HepG2 (cell line): Measurements from ENCODE around the gene COLQ. TPM values are rescaled to one million over a fixed set of nuclear protein-coding genes. Genes with fewer than 3 reads are reported as not detected.

ENCODE experiments used
- ATAC-seq: fragments of 200-7000 bp; cut with Tn5 transposase; 3 replicates; pipeline ENCODE4 v1.9.1; 2020; ENCODE audit warnings: mild to moderate bottlenecking, moderate library complexity
- BruUV-seq: library from RNA; stranded (reverse); fragments of 400-500 nt; replicated peaks from 2 replicates; lab custom pipeline; 2021; lab: Mats Ljungman, UMichigan
- CTCF ChIA-PET: fragments of 300-600 bp; formaldehyde crosslinking; extraction: SDS; loops from one replicate; lab custom pipeline; 2021; ENCODE audit warnings: low total read pairs, inconsistent platforms, low intra/inter-chr PET ratio; lab: Yijun Ruan, JAX
- POLR2A ChIA-PET: fragments of 350-600 bp; sonication (Branson Sonifier 250); formaldehyde crosslinking; loops from one replicate; lab custom pipeline; 2020; ENCODE audit warnings: antibody characterized with exemption, inconsistent platforms; lab: Yijun Ruan, JAX
- DNase-seq: peaks from one replicate; pipeline ENCODE4 v3.0.0-alpha.2; 2015; ENCODE audit warnings: low spot score
- FAIRE-seq: peaks from 3 replicates; lab custom pipeline; 2011; peaks lifted over from hg19 to GRCh38; lab: Jason Lieb, UNC
- H2AFZ ChIP-seq: one replicate; pipeline ENCODE4 v1.6.1; 2011; ENCODE audit warnings: low read length, inconsistent platforms
- H3K27ac ChIP-seq: fragments of 300-600 bp; 3 replicates; pipeline ENCODE4 v1.8.0; 2011; ENCODE audit warnings: mixed run types, mild to moderate bottlenecking, mixed read lengths, low read length, inconsistent platforms; ENCODE audit not compliant: insufficient read depth; ENCODE audit errors: extremely low read length
- H3K27me3 ChIP-seq, 2 experiments: fragments of 200-600 bp in 1 of 2; 2 replicates in 1 of 2; 3 replicates in 1 of 2; pipeline versions ENCODE4 v1.6.0 to v1.8.0; 2011; ENCODE audit warnings: low read length in 2 of 2, mild to moderate bottlenecking in 2 of 2, moderate library complexity in 2 of 2, inconsistent platforms in 1 of 2; ENCODE audit not compliant: insufficient read depth in 2 of 2, control insufficient read depth in 1 of 2
- H3K36me3 ChIP-seq, 2 experiments: fragments of 200-600 bp in 1 of 2; replicated peaks in 1 of 2; 2 replicates in 1 of 2; 3 replicates in 1 of 2; pipeline versions ENCODE4 v1.5.1 to v1.8.0; 2011; ENCODE audit warnings: low read length in 2 of 2, inconsistent platforms in 1 of 2; ENCODE audit not compliant: insufficient read depth in 2 of 2, control insufficient read depth in 1 of 2
- H3K4me1 ChIP-seq: 2 replicates; pipeline ENCODE4 v1.5.1; 2012; ENCODE audit warnings: low read length, inconsistent platforms; ENCODE audit not compliant: insufficient read depth
- H3K4me2 ChIP-seq: 2 replicates; pipeline ENCODE4 v1.6.0; 2011; ENCODE audit warnings: low read depth, low read length, inconsistent platforms
- H3K4me3 ChIP-seq, 3 experiments: fragments of 200-600 bp in 1 of 3; sonication (generic), shearing (Covaris generic) in 1 of 3; replicated peaks in 1 of 3; 2 replicates each; pipeline ENCODE4 v1.5.1; 2011 to 2016; ENCODE audit warnings: low read length in 3 of 3, inconsistent platforms in 2 of 3, low read depth in 2 of 3, mild to moderate bottlenecking in 2 of 3, control low read depth in 1 of 3, mixed read lengths in 1 of 3; ENCODE audit not compliant: insufficient read depth in 1 of 3
- H3K79me2 ChIP-seq: one replicate; pipeline ENCODE4 v1.6.1; 2011; ENCODE audit warnings: low read length, inconsistent platforms; ENCODE audit not compliant: insufficient read depth
- H3K9ac ChIP-seq: 2 replicates; pipeline ENCODE4 v1.6.0; 2011; ENCODE audit warnings: mild to moderate bottlenecking, low read depth, low read length, inconsistent platforms; ENCODE audit not compliant: insufficient read depth
- H3K9me3 ChIP-seq: 2 replicates; pipeline ENCODE4 v1.5.1; 2012; ENCODE audit warnings: mild to moderate bottlenecking, low read length
- H4K20me1 ChIP-seq: 2 replicates; pipeline ENCODE4 v1.6.0; 2011; ENCODE audit warnings: inconsistent platforms, mild to moderate bottlenecking, low read length, moderate library complexity; ENCODE audit not compliant: insufficient read depth
- DNMT3B ChIP-seq: conservative IDR thresholded peaks from 2 replicates; pipeline ENCODE4 v1.6.1; 2016; ENCODE audit warnings: missing biosample characterization, control low read depth
- FOXM1 ChIP-seq: sonication (generic); formaldehyde crosslinking; IDR thresholded peaks from 2 replicates; pipeline ENCODE4 v1.5.0; 2020; ENCODE audit warnings: missing genetic modification reagents
- NCOA5 ChIP-seq: sonication (generic); formaldehyde crosslinking; IDR thresholded peaks from 2 replicates; pipeline ENCODE4 v1.4.0; 2020; ENCODE audit warnings: missing genetic modification reagents
- TFAP4 ChIP-seq: sonication (generic); IDR thresholded peaks from 2 replicates; pipeline ENCODE4 v1.6.1; 2016; ENCODE audit warnings: low read depth, borderline replicate concordance
- ZNF207 ChIP-seq: fragments of 450-650 bp; IDR thresholded peaks from 2 replicates; pipeline ENCODE4 v1.6.1; 2016; ENCODE audit warnings: antibody characterized with exemption, borderline replicate concordance
- ZNF274 ChIP-seq: sonication (generic); formaldehyde crosslinking; IDR thresholded peaks from 2 replicates; pipeline ENCODE4 v1.5.1; 2020; ENCODE audit warnings: mild to moderate bottlenecking, missing genetic modification reagents
- ZNF318 ChIP-seq: sonication (generic); formaldehyde crosslinking; IDR thresholded peaks from 2 replicates; pipeline ENCODE4 v1.4.0; 2020; ENCODE audit warnings: mild to moderate bottlenecking, missing genetic modification reagents
- WGBS: methylation state at CpG from one replicate; pipeline ENCODE4 v1.1.6; 2017; ENCODE audit warnings: low lambda C conversion rate; 5-methylcytosine and 5-hydroxymethylcytosine counted together
- in situ Hi-C: cut with HindIII; loops from 2 replicates; pipeline ENCODE4 v1.10.0; 2017; ENCODE audit warnings: low pct_unique_long_range_greater_than_20kb; ENCODE audit not compliant: extremely low pct_ligation_motif_present
- intact Hi-C: fragments of 100-400 bp; cut with micrococcal nuclease; formaldehyde crosslinking; loops from one replicate; pipeline ENCODE4 v1.10.0; 2022; ENCODE audit not compliant: unreplicated experiment
- polyA plus RNA-seq, 8 experiments: library from polyadenylated mRNA; depleted of rRNA in 3 of 8; stranded (reverse) in 7 of 8; unstranded in 1 of 8; fragments of >200 nt; fragmentation: Illumina TruSeq in 4 of 8; extraction: Trizol in 4 of 8; gene quantifications; 2 replicates each; pipeline versions ENCODE4 v1.2.1 to v1.2.3, GENCODE V29; 2011 to 2016; ENCODE audit warnings: low read depth in 4 of 8, missing spikeins in 1 of 8, mixed read lengths in 1 of 8; ENCODE audit not compliant: insufficient read depth in 1 of 8
- total RNA-seq, 5 experiments: library from RNA; depleted of rRNA; stranded (reverse); fragments of >200 nt; fragmentation: Illumina TruSeq; extraction: Trizol; gene quantifications; 2 replicates each; pipeline ENCODE4 v1.2.3, GENCODE V29; 2016; ENCODE audit warnings: low read depth in 1 of 5
- TF ChIP-seq, protein P1 (sequence below): fragments of 450-650 bp; IDR thresholded peaks from 2 replicates; pipeline ENCODE4 v1.6.1; 2016

Gene COLQ
- total and polyA plus RNA-seq, 2 of the 13 experiments (the other 11 are each of a cell fraction or from before 2014, with no cell fraction given), result 0.31 to 0.46 TPM

DNA sequence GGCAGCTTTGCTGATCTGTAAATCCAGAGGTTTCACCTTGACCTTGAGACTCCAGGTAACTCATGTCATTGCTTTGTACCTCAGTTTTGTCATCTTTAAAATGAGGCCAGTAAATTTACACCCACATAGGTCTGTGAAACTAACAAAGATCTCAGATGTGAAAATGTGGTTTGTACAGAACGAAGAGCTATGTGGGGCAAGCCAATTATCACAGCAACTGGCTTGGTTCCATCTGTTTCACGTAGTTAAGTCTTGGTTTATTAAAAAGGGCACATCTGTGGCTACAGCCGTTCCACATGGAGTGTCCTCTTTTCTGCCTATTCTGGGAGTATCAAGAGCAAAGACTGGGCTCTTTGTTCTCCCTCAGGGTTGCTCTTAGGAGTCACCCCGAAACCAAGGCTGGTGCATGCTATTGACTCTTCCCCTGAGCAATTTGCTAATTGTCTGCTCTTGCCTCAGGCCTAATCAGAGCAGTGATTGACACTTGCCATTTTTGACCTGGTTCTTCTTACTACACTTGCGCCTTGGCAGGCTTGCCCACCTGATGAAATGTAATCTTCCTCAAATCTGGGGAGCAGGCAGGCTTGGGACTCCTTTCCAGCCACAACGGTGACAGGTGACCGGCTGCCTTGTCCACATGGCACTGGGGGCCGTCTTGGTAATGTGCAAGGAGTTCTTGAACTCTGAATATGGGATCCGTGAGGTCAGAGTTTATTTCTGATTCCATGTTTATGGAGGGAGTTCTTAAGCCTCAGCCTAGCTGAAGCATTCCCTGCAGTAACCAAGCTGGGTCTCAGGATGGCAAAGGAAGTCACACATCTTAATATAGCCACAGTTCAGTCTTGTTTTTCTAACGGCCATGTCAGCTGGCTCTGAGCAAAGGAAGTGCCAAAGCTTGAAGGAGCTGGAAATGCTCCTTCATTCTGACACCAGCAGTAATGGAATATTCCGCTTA, 54.0 kb downstream of the COLQ start:
- BruUV-seq, result no TSS peak
- no peak for DNase-seq
- no peaks in the 10 kb centered on the region; a peak in 1 of 5 replicates for H3K27me3 ChIP-seq
- in situ Hi-C loops (no loop called here), intact Hi-C loops (no loop called here)
- no peak overlapping the region for H3K4me2 ChIP-seq
- no peak overlapping the region for H2AFZ ChIP-seq
- WGBS, result 51% methylated on average over 11 of the region's 11 CpGs
- no peak overlapping the region for H3K4me3 ChIP-seq
- FAIRE-seq, result no peak
- H3K4me1 ChIP-seq, result no peaks in the 10 kb centered on the region
- no peak for ATAC-seq
- ChIA-PET CTCF (no interaction called here), POLR2A (no interaction called here)
- no peaks in the 10 kb centered on the region for H4K20me1 ChIP-seq
- no peak overlapping the region for H3K9ac ChIP-seq
- H3K36me3 ChIP-seq, result no peaks in the 10 kb centered on the region
- H3K27ac ChIP-seq, result no peak overlapping the region
- TF ChIP-seq TFAP4 (no peak), ZNF318 (CRISPR knock-in tag) (no peak), NCOA5 (CRISPR knock-in tag) (no peak), FOXM1 (CRISPR knock-in tag) (no peak), ZNF207 (no peak), DNMT3B (CRISPR knock-in tag) (no peak), ZNF274 (CRISPR knock-in tag) (no peak)
- TF ChIP-seq, protein P1, sequence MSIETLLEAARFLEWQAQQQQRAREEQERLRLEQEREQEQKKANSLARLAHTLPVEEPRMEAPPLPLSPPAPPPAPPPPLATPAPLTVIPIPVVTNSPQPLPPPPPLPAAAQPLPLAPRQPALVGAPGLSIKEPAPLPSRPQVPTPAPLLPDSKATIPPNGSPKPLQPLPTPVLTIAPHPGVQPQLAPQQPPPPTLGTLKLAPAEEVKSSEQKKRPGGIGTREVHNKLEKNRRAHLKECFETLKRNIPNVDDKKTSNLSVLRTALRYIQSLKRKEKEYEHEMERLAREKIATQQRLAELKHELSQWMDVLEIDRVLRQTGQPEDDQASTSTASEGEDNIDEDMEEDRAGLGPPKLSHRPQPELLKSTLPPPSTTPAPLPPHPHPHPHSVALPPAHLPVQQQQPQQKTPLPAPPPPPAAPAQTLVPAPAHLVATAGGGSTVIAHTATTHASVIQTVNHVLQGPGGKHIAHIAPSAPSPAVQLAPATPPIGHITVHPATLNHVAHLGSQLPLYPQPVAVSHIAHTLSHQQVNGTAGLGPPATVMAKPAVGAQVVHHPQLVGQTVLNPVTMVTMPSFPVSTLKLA, result peak; percentile 30
- H3K79me2 ChIP-seq, result no peaks in the 10 kb centered on the region
- no peaks in the 10 kb centered on the region for H3K9me3 ChIP-seq
